ENCODE data around the gene HSPB6. TPM values are rescaled to one million over a fixed set of nuclear protein-coding genes. Genes with fewer than 3 reads are reported as not detected.

Gene HSPB6
- polyA plus RNA-seq, 2 of the 4 experiments (the other 2 are of a cell fraction): 0.16 to 0.26 TPM

GRCh38 chr19:35750167-35750566 lies 6.7 kb downstream of the HSPB6 start:
- peaks cover 22% of the 10 kb centered on the region for H3K4me1 ChIP-seq
- TF ChIP-seq RARB (CRISPR knock-in tag; IDR thresholded peaks at IDR 0.05) (no peak), BCL3 (IDR thresholded peaks at IDR 0.05) (no peak), ZC3H11A (IDR thresholded peaks at IDR 0.05) (no peak), ZNF302 (CRISPR knock-in tag; IDR thresholded peaks at IDR 0.05) (no peak), MAX (IDR thresholded peaks at IDR 0.05) (no peak), FOXS1 (CRISPR knock-in tag; IDR thresholded peaks at IDR 0.05) (no peak), SREBF2 (IDR thresholded peaks at IDR 0.05) (no peak), CBX2 (IDR thresholded peaks at IDR 0.05; ENCODE audit: borderline replicate concordance, low read depth) (no peak), POLR2A (IDR thresholded peaks at IDR 0.05; ENCODE audit: low read length) (no peak), MAZ (IDR thresholded peaks at IDR 0.05; ENCODE audit: borderline replicate concordance, low read depth, low read length) (no peak), EHMT2 (IDR thresholded peaks at IDR 0.05; ENCODE audit: low read depth) (no peak), ZSCAN20 (CRISPR knock-in tag; IDR thresholded peaks at IDR 0.05) (no peak), NFE2L2 (conservative IDR thresholded peaks at IDR 0.05; ENCODE audit: low read length) (no peak), E2F6 (IDR thresholded peaks at IDR 0.05; ENCODE audit: borderline replicate concordance, low read depth) (no peak), ZFP36 (IDR thresholded peaks at IDR 0.05; ENCODE audit: borderline replicate concordance, partially characterized antibody) (no peak), JUNB (IDR thresholded peaks at IDR 0.05) (no peak), EP300 (IDR thresholded peaks at IDR 0.05) (no peak), JUN (IDR thresholded peaks at IDR 0.05) (no peak), GATA3 (IDR thresholded peaks at IDR 0.05; ENCODE audit: borderline replicate concordance) (no peak), REST (IDR thresholded peaks at IDR 0.05) (no peak)
- no peak for DNase-seq (ENCODE audit: low read depth in 1 of 2, low spot score in 1 of 2)
- H3K27ac ChIP-seq: no peak overlapping the region
- FAIRE-seq: no peak
- H3K4me2 ChIP-seq: peak overlapping the region; percentile 94; the same call in 2 of the 3 replicates
- no peaks in the 10 kb centered on the region for H3K9me3 ChIP-seq
- ChIA-PET CTCF (interaction anchor here (1.6 kb wide), 1 partner anchor 182 kb away, joined by 12 read pairs; no protein-coding TSS in a partner anchor), POLR2A (no interaction called here)
- whole genome bisulfite sequencing (ENCODE audit: missing lambda C conversion rate): 90% methylated on average over 5 of the region's 5 CpGs
- ATAC-seq: no peak
- H3K4me3 ChIP-seq: no peak overlapping the region

GRCh38 chr19:35748106-35749020 lies 8.5 kb downstream of the HSPB6 start, which contains the start of gene LIN37:
Gene LIN37 (plus strand): TSS chr19:35748576. CDS start chr19:35748725, 149 bp downstream.
- Histone ChIP-seq H3K9me3 (no peaks in the 10 kb centered on the region), H3K4me2 (peak within 1 kb of the TSS; percentile 94), H3K4me3 (peak within 1 kb of the TSS; percentile 75), H3K27ac (peak within 1 kb of the TSS; percentile 76 to 87), H3K4me1 (peaks cover 28% of the 10 kb centered on the region)
- WGBS (ENCODE audit: missing lambda C conversion rate): 2% methylated on average over 45 of the region's 45 CpGs
- ChIA-PET CTCF (interaction anchor here (0.8 to 2.1 kb wide), 13 partner anchors 9 to 238 kb away, joined by 3 to 8 read pairs (median 3); partner anchors contain the start of gene HSPB6), POLR2A (interaction anchor here (0.6 to 1.6 kb wide), 23 partner anchors 8 to 913 kb away, joined by 3 to 35 read pairs (median 4); partner anchors contain the start of genes APLP1, COX6B1, HSPB6 and POLR2I)
- ATAC-seq (peak; percentile 75 to 86), FAIRE-seq (peak; percentile 100), DNase-seq (ENCODE audit: low read depth in 1 of 2, low spot score in 1 of 2) (peak; percentile 100)
- TF ChIP-seq NR3C1 (IDR thresholded peaks at IDR 0.05) (no peak), EHMT2 (IDR thresholded peaks at IDR 0.05; ENCODE audit: low read depth) (no peak), NFE2L2 (conservative IDR thresholded peaks at IDR 0.05; ENCODE audit: low read length) (no peak), ZFP36 (IDR thresholded peaks at IDR 0.05; ENCODE audit: borderline replicate concordance, partially characterized antibody) (no peak), USF2 (IDR thresholded peaks at IDR 0.05) (0 out of 2 replicates have a peak, but pooled peaks have one; percentile 41), HOXA7 (CRISPR knock-in tag; IDR thresholded peaks at IDR 0.05) (no peak), HOXB5 (CRISPR knock-in tag; IDR thresholded peaks at IDR 0.05) (no peak), MAFK (IDR thresholded peaks at IDR 0.05; ENCODE audit: partially characterized antibody) (no peak), HES2 (IDR thresholded peaks at IDR 0.05) (no peak), CBX2 (IDR thresholded peaks at IDR 0.05; ENCODE audit: borderline replicate concordance, low read depth) (no peak), CBX8 (IDR thresholded peaks at IDR 0.05) (no peak), ZC3H11A (IDR thresholded peaks at IDR 0.05) (no peak), KDM1A (IDR thresholded peaks at IDR 0.05; ENCODE audit: low read depth) (no peak), MYC (IDR thresholded peaks at IDR 0.05; ENCODE audit: borderline replicate concordance, low read length) (peak; percentile 43; the same call in 1 of the 2 replicates), BCL3 (IDR thresholded peaks at IDR 0.05) (peak; percentile 53; the same call in 1 of the 3 replicates)

Data from A549 (cell line).